Progenitor cell of endocrine pancreas (in vitro differentiated cells): ENCODE results near the gene EPG5. TPM values are rescaled to one million over a fixed set of nuclear protein-coding genes. Genes with fewer than 3 reads are reported as not detected.
"Not testable (repeated sequence)": the region's sequence is repeated elsewhere in the genome, so short reads cannot be mapped to it uniquely, and the experiment has no call there.

ENCODE experiments used
- DNase-seq: peaks from one replicate; pipeline ENCODE4 v3.0.0; 2021; ENCODE audit warnings: low spot score; ENCODE audit not compliant: unreplicated experiment
- H3K27ac Mint-ChIP-seq: 2 replicates; pipeline ENCODE4 v1.8.0; 2021; ENCODE audit warnings: mild to moderate bottlenecking, moderate library complexity, mixed read lengths
- H3K27me3 Mint-ChIP-seq: 2 replicates; pipeline ENCODE4 v1.8.0; 2021; ENCODE audit warnings: mixed read lengths
- H3K36me3 Mint-ChIP-seq: 2 replicates; pipeline ENCODE4 v1.8.0; 2022; ENCODE audit warnings: mixed read lengths; ENCODE audit not compliant: insufficient read depth
- H3K4me1 Mint-ChIP-seq: 2 replicates; pipeline ENCODE4 v1.8.0; 2021; ENCODE audit warnings: low read depth, mixed read lengths
- H3K4me3 Mint-ChIP-seq: 2 replicates; pipeline ENCODE4 v1.8.0; 2021; ENCODE audit warnings: low read depth, mild to moderate bottlenecking, moderate library complexity, mixed read lengths
- H3K9me3 Mint-ChIP-seq: 2 replicates; pipeline ENCODE4 v1.8.0; 2021; ENCODE audit warnings: low read depth, mixed read lengths
- CTCF ChIP-seq: fragments of 200-600 bp; sonication (generic); IDR thresholded peaks from one replicate; pipeline ENCODE4 v1.5.0; 2021; ENCODE audit warnings: antibody characterized with exemption, mild to moderate bottlenecking; ENCODE audit not compliant: unreplicated experiment
- total RNA-seq: library from RNA; stranded (reverse); gene quantifications from 2 replicates; pipeline ENCODE4 v1.2.1, GENCODE V29; 2021

Gene EPG5
- total RNA-seq, 1 donor from 2014 or later: 35.3 TPM

- Mint-ChIP-seq H3K4me3 (no peak overlapping the region), H3K27ac (no peak overlapping the region), H3K36me3 (no peaks in the 10 kb centered on the region), H3K4me1 (peaks cover 6% of the 10 kb centered on the region), H3K9me3 (no peaks in the 10 kb centered on the region), H3K27me3 (no peaks in the 10 kb centered on the region)
- no peak for TF ChIP-seq CTCF
- DNase-seq: no peak
Measured at GRCh38 chr18:45976974-45977373, 9.8 kb upstream of the EPG5 start.

GRCh38 chr18:45976566-45976965 lies 9.4 kb upstream of the EPG5 start:
- H3K4me3 Mint-ChIP-seq: no peak overlapping the region
- no peaks in the 10 kb centered on the region for H3K36me3 Mint-ChIP-seq
- no peak overlapping the region for H3K27ac Mint-ChIP-seq
- DNase-seq: no peak
- no peaks in the 10 kb centered on the region for H3K27me3 Mint-ChIP-seq
- no peaks in the 10 kb centered on the region for H3K9me3 Mint-ChIP-seq
- TF ChIP-seq CTCF: no peak
- peaks cover 6% of the 10 kb centered on the region for H3K4me1 Mint-ChIP-seq

- peak; percentile 71 for TF ChIP-seq CTCF
- H3K4me1 Mint-ChIP-seq: no peaks in the 10 kb centered on the region
- DNase-seq: peak; percentile 25
- H3K27me3 Mint-ChIP-seq: no peaks in the 10 kb centered on the region
- no peaks in the 10 kb centered on the region for H3K36me3 Mint-ChIP-seq
- no peak overlapping the region for H3K27ac Mint-ChIP-seq
- no peaks in the 10 kb centered on the region for H3K9me3 Mint-ChIP-seq
- no peak overlapping the region for H3K4me3 Mint-ChIP-seq
Measured at GRCh38 chr18:45974088-45974536, 7.0 kb upstream of the EPG5 start.

- Mint-ChIP-seq H3K27ac (peak overlapping the region; percentile 64), H3K4me3 (peak overlapping the region; percentile 46)
- H3K27me3 Mint-ChIP-seq, H3K9me3 Mint-ChIP-seq, H3K36me3 Mint-ChIP-seq, H3K4me1 Mint-ChIP-seq, DNase-seq: not testable (repeated sequence)
Measured at GRCh38 chr18:45964913-45965312, 2.2 kb downstream of the EPG5 start.

GRCh38 chr18:45962866-45963265 lies 4.3 kb downstream of the EPG5 start:
- Mint-ChIP-seq H3K9me3 (no peaks in the 10 kb centered on the region), H3K27me3 (no peaks in the 10 kb centered on the region), H3K27ac (no peak overlapping the region), H3K4me1 (peaks cover 4% of the 10 kb centered on the region), H3K36me3 (peaks cover 8% of the 10 kb centered on the region), H3K4me3 (no peak overlapping the region)
- no peak for TF ChIP-seq CTCF
- DNase-seq: no peak

GRCh38 chr18:45962461-45962860 lies 4.7 kb downstream of the EPG5 start:
- H3K27me3 Mint-ChIP-seq: no peaks in the 10 kb centered on the region
- H3K27ac Mint-ChIP-seq: no peak overlapping the region
- peaks cover 4% of the 10 kb centered on the region for H3K4me1 Mint-ChIP-seq
- DNase-seq: no peak
- H3K4me3 Mint-ChIP-seq: no peak overlapping the region
- no peaks in the 10 kb centered on the region for H3K9me3 Mint-ChIP-seq
- TF ChIP-seq CTCF: no peak
- H3K36me3 Mint-ChIP-seq: peaks cover 8% of the 10 kb centered on the region

GRCh38 chr18:45959484-45959883 lies 7.6 kb downstream of the EPG5 start:
- not testable (repeated sequence) for H3K4me1 Mint-ChIP-seq

More at GRCh38 chr18:45959484-45959883, 7.6 kb downstream of the EPG5 start:
- not testable (repeated sequence) for H3K27me3 Mint-ChIP-seq, H3K4me3 Mint-ChIP-seq, H3K9me3 Mint-ChIP-seq, H3K36me3 Mint-ChIP-seq, H3K27ac Mint-ChIP-seq, DNase-seq
